Keratinocyte (primary cell): ENCODE results near the gene RSL24D1. TPM values are rescaled to one million over a fixed set of nuclear protein-coding genes. Genes with fewer than 3 reads are reported as not detected.

Experiments used
- DNase-seq: peaks from one replicate; pipeline ENCODE4 v3.0.0-alpha.2; 2011; ENCODE audit warnings: low read depth, missing footprints, low spot score
- FAIRE-seq: peaks from 2 replicates; lab custom pipeline; 2011; peaks lifted over from hg19 to GRCh38; lab: Jason Lieb, UNC
- H2AFZ ChIP-seq: 2 replicates; pipeline ENCODE4 v1.6.0; 2012; ENCODE audit warnings: low read length, control low read depth, inconsistent platforms; ENCODE audit not compliant: control insufficient read depth
- H3K27ac ChIP-seq: 2 replicates; pipeline ENCODE4 v1.5.1; 2011; ENCODE audit warnings: low read length; ENCODE audit not compliant: control insufficient read depth, insufficient read depth
- H3K27me3 ChIP-seq: 3 replicates; pipeline ENCODE4 v1.6.0; 2011; ENCODE audit warnings: low read length; ENCODE audit not compliant: control insufficient read depth, insufficient read depth; ENCODE audit errors: extremely low read depth
- H3K36me3 ChIP-seq, 2 experiments: 2 replicates in 1 of 2; 3 replicates in 1 of 2; pipeline ENCODE4 v1.5.1; 2011; ENCODE audit warnings: low read length in 2 of 2, mild to moderate bottlenecking in 1 of 2; ENCODE audit not compliant: control insufficient read depth in 2 of 2, insufficient read depth in 2 of 2; ENCODE audit errors: extremely low read depth in 1 of 2
- H3K4me1 ChIP-seq: 3 replicates; pipeline ENCODE4 v1.5.1; 2011; ENCODE audit warnings: low read length; ENCODE audit not compliant: control insufficient read depth, insufficient read depth; ENCODE audit errors: extremely low read depth
- H3K4me2 ChIP-seq: 3 replicates; pipeline ENCODE4 v1.6.0; 2011; ENCODE audit warnings: low read depth, low read length; ENCODE audit not compliant: control insufficient read depth, insufficient read depth; ENCODE audit errors: extremely low read depth
- H3K4me3 ChIP-seq, 3 experiments: fragments of 200-600 bp in 1 of 3; sonication (generic) in 1 of 3; 2 replicates in 2 of 3; 3 replicates in 1 of 3; pipeline ENCODE4 v1.5.1; 2011 to 2016; ENCODE audit warnings: low read length in 3 of 3, mild to moderate bottlenecking in 3 of 3, control low read depth in 2 of 3, inconsistent platforms in 1 of 3, low read depth in 1 of 3, mixed read lengths in 1 of 3, mixed run types in 1 of 3, moderate library complexity in 1 of 3; ENCODE audit not compliant: control insufficient read depth in 2 of 3, insufficient read depth in 2 of 3; ENCODE audit errors: extremely low read depth in 1 of 3
- H3K79me2 ChIP-seq: 2 replicates; pipeline ENCODE4 v1.6.0; 2012; ENCODE audit warnings: low read length; ENCODE audit not compliant: control insufficient read depth, insufficient read depth
- H3K9ac ChIP-seq: 3 replicates; pipeline ENCODE4 v1.6.0; 2011; ENCODE audit warnings: low read length; ENCODE audit not compliant: control insufficient read depth, insufficient read depth; ENCODE audit errors: extremely low read depth
- H3K9me1 ChIP-seq: 3 replicates; pipeline ENCODE4 v1.6.0; 2011; ENCODE audit warnings: low read length; ENCODE audit not compliant: control insufficient read depth, insufficient read depth; ENCODE audit errors: extremely low read depth
- H3K9me3 ChIP-seq: 2 replicates; pipeline ENCODE4 v1.5.1; 2012; ENCODE audit warnings: low read depth, low read length; ENCODE audit not compliant: control insufficient read depth
- H4K20me1 ChIP-seq: 3 replicates; pipeline ENCODE4 v1.6.0; 2011; ENCODE audit warnings: low read length; ENCODE audit not compliant: control insufficient read depth, insufficient read depth; ENCODE audit errors: extremely low read depth
- CTCF ChIP-seq, 3 experiments: IDR thresholded peaks in 1 of 3; conservative IDR thresholded peaks in 1 of 3; optimal IDR thresholded peaks in 1 of 3; 2 replicates in 2 of 3; 3 replicates in 1 of 3; pipeline versions ENCODE3 to v1.5.1; 2011; ENCODE audit warnings: low read length in 3 of 3, mild to moderate bottlenecking in 3 of 3, moderate library complexity in 2 of 3, control low read depth in 1 of 3, inconsistent platforms in 1 of 3; ENCODE audit not compliant: insufficient read depth in 2 of 3; ENCODE audit errors: extremely low read depth in 1 of 3
- EZH2 ChIP-seq: IDR thresholded peaks from one replicate; pipeline ENCODE4 v1.6.1; 2012; ENCODE audit warnings: inconsistent platforms, mild to moderate bottlenecking, low read length, moderate library complexity
- dilution Hi-C: fragments of 300-500 bp; cut with MboI; formaldehyde crosslinking; loops from one replicate; pipeline ENCODE4 v1.7.0; 2020; ENCODE audit warnings: low sequenced_read_pairs; ENCODE audit not compliant: extremely low pct_ligation_motif_present
- polyA minus RNA-seq, 3 experiments: library from RNA; depleted of rRNA, polyadenylated mRNA; stranded (reverse); fragments of >200 nt; gene quantifications; 1 replicate in 1 of 3; 2 replicates in 1 of 3; 3 replicates in 1 of 3; pipeline ENCODE4 v1.2.3, GENCODE V29; 2011
- polyA plus RNA-seq, 5 experiments: library from polyadenylated mRNA; depleted of rRNA in 3 of 5; stranded (reverse) in 3 of 5; stranded (forward) in 1 of 5; unstranded in 1 of 5; fragments of >200 nt; gene quantifications; 1 replicate in 1 of 5; 2 replicates in 3 of 5; 3 replicates in 1 of 5; pipeline versions ENCODE4 v1.2.1 to v1.2.3, GENCODE V29; 2011 to 2012; ENCODE audit warnings: missing spikeins in 2 of 5, low read depth in 1 of 5, low replicate concordance in 1 of 5

RSL24D1 gene
- polyA plus RNA-seq = 38.5 to 99.9 TPM (median 46.6 TPM) in 3 replicates
- 451 TPM for polyA plus RNA-seq (2011; ENCODE audit: low read depth)
- polyA plus RNA-seq (2011; cell fraction: cytosol; rRNA removed) = 48.3 and 83.7 TPM in 2 replicates
- 19.8 and 32.2 TPM in 2 replicates for polyA plus RNA-seq (2011; cell fraction: nucleus; rRNA removed)
- 72.9 and 91.6 TPM in 2 replicates for polyA plus RNA-seq (2012; ENCODE audit: low replicate concordance)
- polyA minus RNA-seq = 2.7 to 19.6 TPM (median 9.4 TPM) in 3 replicates
- polyA minus RNA-seq (2011; cell fraction: cytosol; rRNA and poly(A)+ RNA removed) = 13.6 TPM
- polyA minus RNA-seq (2011; cell fraction: nucleus; rRNA and poly(A)+ RNA removed) = 8.1 and 17.8 TPM in 2 replicates

GRCh38 chr15:55196458-55197361 is at the start of gene RSL24D1:
RSL24D1 (minus strand) TSS chr15:55196941; CDS start chr15:55196890, 51 bp downstream.
- no peaks in the 10 kb centered on the region for H3K27me3 ChIP-seq
- peaks cover 5% of the 10 kb centered on the region for H4K20me1 ChIP-seq
- H3K27ac ChIP-seq = peak within 1 kb of the TSS; percentile 97
- H3K9ac ChIP-seq = peak within 1 kb of the TSS; percentile 97
- DNase-seq (peak; percentile 87), FAIRE-seq (peak; percentile 94)
- H3K9me1 ChIP-seq = no peaks in the 10 kb centered on the region
- H3K79me2 ChIP-seq = peaks cover 49% of the 10 kb centered on the region
- H3K36me3 ChIP-seq = peaks cover 6 to 11% of the 10 kb centered on the region in 2 experiments
- peaks cover 16% of the 10 kb centered on the region for H3K4me1 ChIP-seq
- H2AFZ ChIP-seq = peak within 1 kb of the TSS; percentile 97
- H3K4me2 ChIP-seq = peak within 1 kb of the TSS; percentile 92
- H3K4me3 ChIP-seq = peak within 1 kb of the TSS; percentile 89 to 96 (median 95)
- dilution Hi-C loops = no loop called here
- TF ChIP-seq EZH2 (no peak), CTCF (optimal IDR thresholded peaks at IDR 0.05 in 1 of 3, IDR thresholded peaks at IDR 0.05 in 1 of 3, conservative IDR thresholded peaks at IDR 0.05 in 1 of 3; ENCODE audit: extremely low read depth in 1 of 3, insufficient read depth in 2 of 3, low read length in 3 of 3) (peak; percentile 45 to 67 (median 48))
- H3K9me3 ChIP-seq = no peaks in the 10 kb centered on the region

GRCh38 chr15:55245059-55245458 is 48.3 kb upstream of the RSL24D1 start:
- no peak overlapping the region for H3K4me2 ChIP-seq
- no peak overlapping the region for H2AFZ ChIP-seq
- no peak overlapping the region for H3K9ac ChIP-seq
- no peak overlapping the region for H3K4me3 ChIP-seq
- FAIRE-seq = no peak
- TF ChIP-seq CTCF (optimal IDR thresholded peaks at IDR 0.05 in 1 of 3, IDR thresholded peaks at IDR 0.05 in 1 of 3, conservative IDR thresholded peaks at IDR 0.05 in 1 of 3; ENCODE audit: extremely low read depth in 1 of 3, insufficient read depth in 2 of 3, low read length in 3 of 3) (no peak), EZH2 (no peak)
- H3K79me2 ChIP-seq = no peaks in the 10 kb centered on the region
- H3K27me3 ChIP-seq = no peaks in the 10 kb centered on the region
- H3K9me1 ChIP-seq = no peaks in the 10 kb centered on the region
- H4K20me1 ChIP-seq = no peaks in the 10 kb centered on the region
- DNase-seq = no peak
- H3K27ac ChIP-seq = no peak overlapping the region
- dilution Hi-C loops = no loop called here
- H3K9me3 ChIP-seq = no peaks in the 10 kb centered on the region
- H3K36me3 ChIP-seq = no peaks in the 10 kb centered on the region
- H3K4me1 ChIP-seq = peaks cover under 1% of the 10 kb centered on the region
